Measurements from ENCODE around the gene NBEA.

DNA sequence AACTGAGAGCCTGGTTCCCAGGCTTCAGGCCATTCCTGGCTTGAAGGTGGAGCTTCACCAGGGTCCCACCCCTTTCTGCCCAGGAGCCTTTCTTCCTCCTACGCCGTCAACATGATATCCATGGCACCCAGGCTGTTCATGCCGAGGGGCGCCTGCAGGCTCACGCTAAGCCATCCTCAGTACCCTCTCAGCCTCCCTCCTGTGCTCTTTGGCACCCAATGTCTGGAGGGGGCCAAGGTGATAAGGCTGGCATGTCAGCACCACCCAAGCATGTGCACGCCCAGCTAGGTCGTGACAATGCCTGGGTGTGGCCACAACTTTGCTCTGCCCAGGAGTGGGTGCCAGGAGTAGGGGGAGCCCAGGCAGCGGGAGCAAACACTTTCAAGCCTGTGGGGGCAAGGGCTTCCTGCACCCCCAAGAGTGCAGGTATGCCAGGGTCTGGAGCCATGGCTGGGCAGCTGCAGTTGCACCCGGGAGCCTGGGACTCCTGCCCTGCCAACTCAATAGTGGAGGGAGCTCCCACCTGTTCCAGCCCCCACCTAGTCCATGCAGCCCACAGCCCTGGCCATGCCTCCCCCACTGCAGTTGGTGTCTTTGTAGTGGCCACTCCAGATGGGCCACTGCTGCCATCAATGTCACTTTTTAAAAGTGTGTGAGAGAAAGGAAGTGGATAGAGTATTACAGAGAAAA is 314.5 kb downstream of the NBEA start:
- TF ChIP-seq POLR2A (IDR thresholded peaks at IDR 0.05), result no peak
- TF ChIP-seq CTCF (IDR thresholded peaks at IDR 0.05), result no peak
- no peak for TF ChIP-seq EP300 (IDR thresholded peaks at IDR 0.05)
- TF ChIP-seq POLR2AphosphoS5 (IDR thresholded peaks at IDR 0.05), result no peak

Measured in sigmoid colon (tissue), 4 donors.